Activated CD4-positive, alpha-beta T cell treated with anti-CD3 and anti-CD28 coated beads for 4 hours (primary cell): ENCODE results near the gene CST3.
"Not testable (repeated sequence)": the region's sequence is repeated elsewhere in the genome, so short reads cannot be mapped to it uniquely, and the experiment has no call there.

Experiments used
- DNase-seq, 2 donors: peaks; one replicate each; pipeline ENCODE4 v3.0.0-alpha.2; 2020

CST3 gene

GRCh38 chr20:23625236-23625964 lies 12.4 kb downstream of the CST3 start:
- DNase-seq: no peak

- DNase-seq: no peak
Observed at GRCh38 chr20:23624324-23624691, 13.4 kb downstream of the CST3 start.

GRCh38 chr20:23623666-23624323 lies 14.0 kb downstream of the CST3 start:
- DNase-seq: no peak

GRCh38 chr20:23622839-23623343 lies 14.9 kb downstream of the CST3 start:
- DNase-seq: no peak

- DNase-seq: not testable (repeated sequence)
Observed at GRCh38 chr20:23622401-23622800, 15.4 kb downstream of the CST3 start.

- DNase-seq: not testable (repeated sequence)
Observed at GRCh38 chr20:23620670-23621386, 16.9 kb downstream of the CST3 start.

- no peak for DNase-seq
Observed at GRCh38 chr20:23614163-23614562, 23.6 kb downstream of the CST3 start.

- DNase-seq: no peak
Observed at GRCh38 chr20:23613676-23614075, 24.1 kb downstream of the CST3 start.

- DNase-seq: no peak
Observed at GRCh38 chr20:23612396-23612795, 25.4 kb downstream of the CST3 start.

GRCh38 chr20:23609486-23610109 lies 28.2 kb downstream of the CST3 start:
- DNase-seq: no peak

GRCh38 chr20:23608251-23608846 lies 29.4 kb downstream of the CST3 start:
- DNase-seq: no peak

GRCh38 chr20:23607497-23608245 lies 30.1 kb downstream of the CST3 start:
- no peak for DNase-seq

- DNase-seq: peak; percentile 33 to 44
Observed at GRCh38 chr20:23606652-23607049, 31.1 kb downstream of the CST3 start.

- DNase-seq: no peak
Observed at GRCh38 chr20:23605867-23606651, 31.7 kb downstream of the CST3 start, which contains the start of gene CST9. CST9 (minus strand) TSS chr20:23605917; CDS start chr20:23605864, 53 bp downstream.

GRCh38 chr20:23604306-23604705 lies 33.4 kb downstream of the CST3 start:
- DNase-seq: no peak

- DNase-seq: no peak
Observed at GRCh38 chr20:23603321-23603720, 34.4 kb downstream of the CST3 start.

GRCh38 chr20:23602699-23603098 lies 35.1 kb downstream of the CST3 start:
- DNase-seq: no peak

- no peak for DNase-seq
Observed at GRCh38 chr20:23602241-23602640, 35.5 kb downstream of the CST3 start.

GRCh38 chr20:23601715-23602114 lies 36.0 kb downstream of the CST3 start:
- DNase-seq: no peak

GRCh38 chr20:23598481-23598880 lies 39.3 kb downstream of the CST3 start:
- DNase-seq: no peak

GRCh38 chr20:23596579-23597250 lies 41.0 kb downstream of the CST3 start:
- DNase-seq: no peak
